Endodermal cell (in vitro differentiated cells): ENCODE data around the gene WDFY2. TPM values are rescaled to one million over a fixed set of nuclear protein-coding genes. Genes with fewer than 3 reads are reported as not detected.

Source experiments
- DNase-seq: peaks from one replicate; pipeline ENCODE4 v3.0.0-alpha.2; 2017
- H3K27ac ChIP-seq: 2 replicates; pipeline ENCODE4 v1.5.1; 2013; ENCODE audit warnings: mild to moderate bottlenecking, low read depth, low read length, moderate library complexity
- H3K27me3 ChIP-seq: 2 replicates; pipeline ENCODE4 v1.6.1; 2013; ENCODE audit warnings: mild to moderate bottlenecking, low read length, moderate library complexity; ENCODE audit not compliant: insufficient read depth, control insufficient read depth, poor library complexity, severe bottlenecking
- H3K36me3 ChIP-seq: 2 replicates; pipeline ENCODE4 v1.7.0; 2013; ENCODE audit warnings: mild to moderate bottlenecking, low read length, moderate library complexity; ENCODE audit not compliant: control insufficient read depth, insufficient read depth
- H3K4me1 ChIP-seq: one replicate; pipeline ENCODE4 v1.7.0; 2013; ENCODE audit warnings: low read length; ENCODE audit not compliant: control insufficient read depth, insufficient read depth
- H3K4me3 ChIP-seq: 2 replicates; pipeline ENCODE4 v1.5.1; 2013; ENCODE audit warnings: mild to moderate bottlenecking, low read length, moderate library complexity
- H3K9ac ChIP-seq: 2 replicates; pipeline ENCODE4 v1.6.1; 2013; ENCODE audit warnings: mild to moderate bottlenecking, low read length, moderate library complexity; ENCODE audit not compliant: poor library complexity, severe bottlenecking; ENCODE audit errors: extremely low read depth
- H3K9me3 ChIP-seq: 2 replicates; pipeline ENCODE4 v1.6.1; 2013; ENCODE audit warnings: mild to moderate bottlenecking, low read length, moderate library complexity; ENCODE audit not compliant: control insufficient read depth
- H3K27ac Mint-ChIP-seq: 2 replicates; pipeline ENCODE4 v1.8.0; 2020; ENCODE audit warnings: mixed read lengths
- H3K27me3 Mint-ChIP-seq: 2 replicates; pipeline ENCODE4 v1.8.0; 2021; ENCODE audit warnings: mild to moderate bottlenecking, mixed read lengths; ENCODE audit not compliant: insufficient read depth
- H3K36me3 Mint-ChIP-seq: 2 replicates; pipeline ENCODE4 v1.8.0; 2020; ENCODE audit warnings: low read depth, mixed read lengths
- H3K4me1 Mint-ChIP-seq: 2 replicates; pipeline ENCODE4 v1.8.0; 2020; ENCODE audit warnings: mixed read lengths
- H3K4me3 Mint-ChIP-seq: 2 replicates; pipeline ENCODE4 v1.8.0; 2020; ENCODE audit warnings: mild to moderate bottlenecking, moderate library complexity, mixed read lengths
- H3K9me3 Mint-ChIP-seq: 2 replicates; pipeline ENCODE4 v1.8.0; 2020; ENCODE audit warnings: mild to moderate bottlenecking, mixed read lengths
- CTCF ChIP-seq: fragments of 200-600 bp; sonication (generic); conservative IDR thresholded peaks from 2 replicates; pipeline ENCODE4 v1.5.0; 2021; ENCODE audit warnings: antibody characterized with exemption, mild to moderate bottlenecking
- WGBS, 2 experiments: methylation state at CpG; one replicate each; pipeline versions ENCODE4 v1.1.5 to v1.1.7; 2013; ENCODE audit warnings: missing lambda C conversion rate in 2 of 2, mixed read lengths in 1 of 2; ENCODE audit not compliant: insufficient coverage in 1 of 2, insufficient read length in 1 of 2; 5-methylcytosine and 5-hydroxymethylcytosine counted together
- total RNA-seq, 2 donors: library from RNA; stranded (reverse); fragmentation: NEBNext Ultra II Directional in 1 of 2; extraction: Animal tissue kit (Norgen Biotek cat#: 25700) in 1 of 2; gene quantifications; 2 replicates in 1 of 2; 3 replicates in 1 of 2; pipeline ENCODE4 v1.2.1, GENCODE V29; 2021

The WDFY2 gene
- total RNA-seq, 2 donors from 2014 or later: 20.6 to 28.0 TPM

- H3K27ac ChIP-seq: no peak overlapping the region
- no peaks in the 10 kb centered on the region for H3K9me3 ChIP-seq
- H3K36me3 Mint-ChIP-seq: peaks cover 5% of the 10 kb centered on the region
- no peak overlapping the region for H3K9ac ChIP-seq
- peak overlapping the region; percentile 30 for H3K27ac Mint-ChIP-seq
- no peak overlapping the region for H3K4me3 ChIP-seq
- no peaks in the 10 kb centered on the region for H3K9me3 Mint-ChIP-seq
- peaks cover 59% of the 10 kb centered on the region for H3K4me1 Mint-ChIP-seq
- no peaks in the 10 kb centered on the region for H3K27me3 ChIP-seq
- DNase-seq: peak; percentile 91
- peaks cover 25% of the 10 kb centered on the region for H3K4me1 ChIP-seq
- H3K4me3 Mint-ChIP-seq: no peak overlapping the region
- TF ChIP-seq CTCF: peak; percentile 81
- 79 to 84% methylated on average over 11 to 12 of the region's 12 CpGs for WGBS, 2 experiments
- no peaks in the 10 kb centered on the region for H3K36me3 ChIP-seq
- H3K27me3 Mint-ChIP-seq: no peaks in the 10 kb centered on the region
Observed at GRCh38 chr13:51797664-51798488, 213.6 kb downstream of the WDFY2 start.

GRCh38 chr13:51799261-51799660, 215.0 kb downstream of the WDFY2 start:
- 89 to 91% methylated on average over 9 to 12 of the region's 12 CpGs for WGBS, 2 experiments
- no peak overlapping the region for H3K4me3 ChIP-seq
- H3K27me3 ChIP-seq: no peaks in the 10 kb centered on the region
- no peak overlapping the region for H3K9ac ChIP-seq
- H3K36me3 ChIP-seq: no peaks in the 10 kb centered on the region
- no peak for DNase-seq
- no peak overlapping the region for H3K27ac ChIP-seq
- Mint-ChIP-seq H3K4me1 (peaks cover 60% of the 10 kb centered on the region), H3K27ac (no peak overlapping the region), H3K36me3 (peaks cover 5% of the 10 kb centered on the region), H3K4me3 (no peak overlapping the region), H3K9me3 (no peaks in the 10 kb centered on the region), H3K27me3 (no peaks in the 10 kb centered on the region)
- no peak for TF ChIP-seq CTCF
- peaks cover 31% of the 10 kb centered on the region for H3K4me1 ChIP-seq
- H3K9me3 ChIP-seq: no peaks in the 10 kb centered on the region

DNA sequence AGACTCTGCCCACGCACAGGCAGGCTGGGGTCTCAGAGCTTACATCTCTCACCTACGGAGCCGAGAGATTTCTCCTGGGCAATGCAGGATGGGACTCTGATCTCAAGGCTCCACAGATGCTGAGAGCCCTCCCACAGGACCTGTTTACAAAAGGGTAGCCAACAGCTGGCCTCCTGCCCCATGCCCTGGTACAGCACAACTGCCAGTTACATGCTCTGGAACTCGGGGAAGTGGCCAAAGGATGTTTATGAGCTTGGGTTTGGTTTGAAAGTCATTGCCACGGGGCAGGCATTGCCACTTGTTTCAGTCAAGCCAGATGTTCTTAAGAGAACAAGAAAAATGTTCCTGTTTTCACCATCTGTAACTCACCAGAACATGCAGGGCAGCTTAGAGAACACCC, 216.2 kb downstream of the WDFY2 start:
- Mint-ChIP-seq H3K4me3 (no peak overlapping the region), H3K27ac (no peak overlapping the region), H3K27me3 (no peaks in the 10 kb centered on the region), H3K9me3 (no peaks in the 10 kb centered on the region), H3K4me1 (peaks cover 62% of the 10 kb centered on the region), H3K36me3 (peaks cover 5% of the 10 kb centered on the region)
- H3K4me3 ChIP-seq: no peak overlapping the region
- TF ChIP-seq CTCF: no peak
- no peaks in the 10 kb centered on the region for H3K27me3 ChIP-seq
- H3K27ac ChIP-seq: no peak overlapping the region
- H3K4me1 ChIP-seq: peaks cover 24% of the 10 kb centered on the region
- H3K9ac ChIP-seq: no peak overlapping the region
- no peaks in the 10 kb centered on the region for H3K9me3 ChIP-seq
- 92 to 94% methylated on average over 4 to 5 of the region's 5 CpGs for WGBS, 2 experiments
- H3K36me3 ChIP-seq: no peaks in the 10 kb centered on the region
- no peak for DNase-seq
